Lung (tissue), 12 donors: ENCODE results near the gene PARD3. TPM values are rescaled to one million over a fixed set of nuclear protein-coding genes. Genes with fewer than 3 reads are reported as not detected.

ENCODE experiments used
- ATAC-seq: fragments of 200-7000 bp; cut with Tn5 transposase; one replicate; pipeline ENCODE4 v1.9.1; 2020; ENCODE audit warnings: moderate number of reproducible peaks; ENCODE audit not compliant: insufficient read depth, low FRiP score
- DNase-seq, 3 donors: peaks; one replicate each; pipeline ENCODE4 v3.0.0-alpha.2; 2013 to 2017
- H3K27ac ChIP-seq, 2 donors: one replicate each; pipeline ENCODE4 v1.5.1; 2013; ENCODE audit warnings: mild to moderate bottlenecking in 2 of 2, moderate library complexity in 2 of 2, control low read depth in 1 of 2, inconsistent platforms in 1 of 2, low read depth in 1 of 2, low read length in 1 of 2
- H3K27me3 ChIP-seq, 3 donors: one replicate each; pipeline ENCODE4 v1.5.1; 2013; ENCODE audit warnings: low read length in 2 of 3; ENCODE audit not compliant: control insufficient read depth in 3 of 3, insufficient read depth in 3 of 3
- H3K36me3 ChIP-seq, 4 donors: one replicate each; pipeline ENCODE4 v1.5.1; 2013; ENCODE audit warnings: low read length in 4 of 4, mild to moderate bottlenecking in 1 of 4, moderate library complexity in 1 of 4; ENCODE audit not compliant: control insufficient read depth in 4 of 4, insufficient read depth in 4 of 4
- H3K4me1 ChIP-seq, 5 donors: one replicate each; pipeline ENCODE4 v1.5.1; 2013; ENCODE audit warnings: low read length in 5 of 5, mild to moderate bottlenecking in 2 of 5, moderate library complexity in 1 of 5; ENCODE audit not compliant: control insufficient read depth in 5 of 5, insufficient read depth in 5 of 5
- H3K4me3 ChIP-seq: one replicate; pipeline ENCODE4 v1.5.1; 2013; ENCODE audit warnings: mild to moderate bottlenecking, control low read depth, moderate library complexity
- H3K9ac ChIP-seq, 2 donors: one replicate each; pipeline ENCODE4 v1.5.1; 2013; ENCODE audit warnings: low read length in 2 of 2, control low read depth in 1 of 2; ENCODE audit not compliant: insufficient read depth in 1 of 2
- H3K9me3 ChIP-seq, 4 donors: one replicate each; pipeline ENCODE4 v1.5.1; 2013; ENCODE audit warnings: low read length in 3 of 4, mild to moderate bottlenecking in 1 of 4, moderate library complexity in 1 of 4; ENCODE audit not compliant: control insufficient read depth in 4 of 4, insufficient read depth in 3 of 4
- CTCF ChIP-seq: IDR thresholded peaks from 2 replicates; pipeline ENCODE4 v1.5.1; 2012; ENCODE audit warnings: mild to moderate bottlenecking; ENCODE audit errors: control extremely low read depth, extremely low read depth
- WGBS, 2 donors: extraction: QIAGEN DNeasy Blood & Tissue Kit; methylation state at CpG; one replicate each; pipeline ENCODE4 v1.1.7; 2013; 5-methylcytosine and 5-hydroxymethylcytosine counted together
- polyA plus RNA-seq, 2 donors: library from polyadenylated mRNA; stranded (reverse); fragments of 200-250 nt; gene quantifications; one replicate each; pipeline ENCODE4 v1.2.1, GENCODE V29; 2013
- total RNA-seq, 2 donors: library from RNA; depleted of rRNA in 1 of 2; stranded (reverse); fragments of >200 nt in 1 of 2; gene quantifications; one replicate each; pipeline ENCODE4 v1.2.1, GENCODE V29; 2014 to 2021
- donor health status: control.
- donor health status: control.
- donor health status: Bipolar disorder and iron deficiency.
- donor health status: healthy.
- donor health status: DM: yes; HTN: yes; CAD: no.

Gene PARD3
- total and polyA plus RNA-seq, 4 donors = 10.3 to 69.2 (median 27.6) TPM

DNA sequence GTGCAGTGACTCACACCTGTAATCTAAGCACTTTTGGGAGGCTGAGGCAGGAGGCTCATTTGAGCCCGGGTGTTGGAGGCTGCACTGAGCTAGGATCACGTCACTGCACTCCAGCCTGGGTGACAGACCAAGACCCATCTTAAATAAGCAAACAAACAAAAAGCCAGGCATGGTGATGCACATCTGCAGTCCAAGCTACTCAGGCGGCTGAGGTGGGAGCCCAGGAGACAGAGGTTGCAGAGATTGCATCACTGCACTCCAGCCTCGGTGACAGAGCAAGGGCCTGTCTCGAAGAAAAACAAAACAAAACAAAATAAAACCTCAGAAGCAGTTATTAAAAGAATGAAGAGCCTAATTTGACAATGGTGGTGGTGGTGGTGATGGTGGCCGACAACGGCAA is 132.5 kb downstream of the PARD3 start:
- DNase-seq = no peak
- Histone ChIP-seq H3K4me3 (no peak overlapping the region), H3K9me3 (no peaks in the 10 kb centered on the region), H3K4me1 (peaks cover 0 to 6% (median 3%) of the 10 kb centered on the region in 5 donors), H3K27me3 (no peaks in the 10 kb centered on the region), H3K36me3 (no peaks in the 10 kb centered on the region), H3K9ac (no peak overlapping the region), H3K27ac (no peak overlapping the region)
- 92 to 93% methylated on average over 7 of the region's 7 CpGs for WGBS, 2 donors
- no peak for TF ChIP-seq CTCF
- ATAC-seq = no peak

DNA sequence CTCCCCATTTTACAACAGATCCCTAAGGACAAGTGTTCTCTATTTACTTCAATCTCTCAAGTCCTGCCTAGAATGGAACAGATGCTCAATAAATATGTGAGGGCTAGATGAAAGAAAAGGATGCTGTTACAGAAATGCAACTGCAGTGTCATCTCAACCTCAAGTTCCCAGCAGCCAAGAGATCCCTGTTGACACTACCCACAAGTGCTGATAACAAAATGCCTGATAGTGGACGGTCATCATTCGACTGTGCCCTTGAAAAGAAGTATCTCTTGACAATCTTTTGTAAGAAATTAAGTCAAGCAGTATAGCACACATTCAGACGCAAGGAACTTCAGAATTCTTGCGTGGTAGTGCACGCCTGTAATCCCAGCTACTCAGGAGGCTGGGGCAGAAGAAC is 133.2 kb downstream of the PARD3 start:
- ATAC-seq (no peak), DNase-seq (no peak)
- 75 to 90% methylated on average over 5 of the region's 5 CpGs for WGBS, 2 donors
- no peaks in the 10 kb centered on the region for H3K9me3 ChIP-seq
- TF ChIP-seq CTCF = no peak
- H3K36me3 ChIP-seq = no peaks in the 10 kb centered on the region
- H3K4me1 ChIP-seq = peaks cover 0 to 7% (median 0%) of the 10 kb centered on the region in 5 donors
- H3K9ac ChIP-seq = no peak overlapping the region
- no peak overlapping the region for H3K4me3 ChIP-seq
- H3K27ac ChIP-seq = no peak overlapping the region
- H3K27me3 ChIP-seq = no peaks in the 10 kb centered on the region

- Histone ChIP-seq H3K4me1 (peaks cover 0 to 7% (median 0%) of the 10 kb centered on the region in 5 donors), H3K9me3 (no peaks in the 10 kb centered on the region), H3K9ac (no peak overlapping the region), H3K27ac (no peak overlapping the region), H3K4me3 (no peak overlapping the region), H3K36me3 (no peaks in the 10 kb centered on the region), H3K27me3 (no peaks in the 10 kb centered on the region)
- no peak for TF ChIP-seq CTCF
- ATAC-seq = no peak
- 93 to 94% methylated on average over 8 of the region's 8 CpGs for WGBS, 2 donors
- no peak for DNase-seq
These were observed 135.9 kb downstream of the PARD3 start for GRCh38 chr10:34679177-34679576.

DNA sequence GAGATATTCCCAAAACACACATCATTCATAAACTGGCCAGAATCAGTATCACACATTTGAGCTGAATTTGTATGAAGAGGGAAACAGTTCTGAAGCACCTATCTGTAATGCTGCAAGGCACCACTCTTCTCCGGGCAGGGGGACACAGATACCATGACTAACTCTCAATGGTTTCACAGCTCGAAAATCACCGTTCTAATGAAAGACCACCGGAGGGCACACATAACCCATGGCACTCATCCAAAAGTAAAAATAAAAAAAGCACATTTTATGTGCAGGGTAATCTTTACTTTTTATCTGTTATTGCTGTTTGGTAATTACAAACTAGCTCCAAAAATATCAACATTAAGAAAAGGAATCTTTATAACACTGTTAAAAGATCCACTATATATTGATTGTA is 137.5 kb downstream of the PARD3 start:
- Histone ChIP-seq H3K4me1 (peaks cover 0 to 7% (median 0%) of the 10 kb centered on the region in 5 donors), H3K9ac (no peak overlapping the region), H3K27me3 (no peaks in the 10 kb centered on the region), H3K4me3 (no peak overlapping the region), H3K9me3 (no peaks in the 10 kb centered on the region), H3K36me3 (no peaks in the 10 kb centered on the region), H3K27ac (no peak overlapping the region)
- WGBS, 2 donors = 88% methylated on average over 4 of the region's 4 CpGs
- no peak for DNase-seq
- TF ChIP-seq CTCF = no peak
- ATAC-seq = no peak
